PC-9 (cell line): ENCODE measurements around the gene SYCP3. TPM values are rescaled to one million over a fixed set of nuclear protein-coding genes. Genes with fewer than 3 reads are reported as not detected.
"Not testable (repeated sequence)": the region's sequence is repeated elsewhere in the genome, so short reads cannot be mapped to it uniquely, and the experiment has no call there.

Experiments
- BruUV-seq: library from RNA; stranded (reverse); fragments of 400-500 nt; replicated peaks from 2 replicates; lab custom pipeline; 2021; lab: Mats Ljungman, UMichigan
- CTCF ChIA-PET: fragments of 300-600 bp; sonication (Branson Sonifier 250); formaldehyde crosslinking; loops from one replicate; lab custom pipeline; 2022; ENCODE audit warnings: antibody characterized with exemption; lab: Charles Lee
- POLR2A ChIA-PET: fragments of 300-600 bp; sonication (Branson Sonifier 250); formaldehyde crosslinking; loops from one replicate; lab custom pipeline; 2022; ENCODE audit warnings: antibody characterized with exemption; ENCODE audit not compliant: unreplicated experiment; lab: Charles Lee
- DNase-seq, 2 experiments: peaks; one replicate each; pipeline versions ENCODE4 v3.0.0 to v3.0.0-alpha.2; 2015 to 2022; ENCODE audit warnings: mixed read lengths in 1 of 2
- H2AFZ ChIP-seq: fragments of 200-600 bp; sonication (generic); 2 replicates; pipeline ENCODE4 v1.8.1; 2017; ENCODE audit warnings: antibody characterized with exemption
- H3F3A ChIP-seq: fragments of 200-600 bp; sonication (generic); 2 replicates; pipeline ENCODE4 v1.8.1; 2017; ENCODE audit warnings: antibody characterized with exemption, mild to moderate bottlenecking, low read depth; ENCODE audit not compliant: insufficient read depth
- H3K27ac ChIP-seq: fragments of 200-600 bp; sonication (generic); 2 replicates; pipeline ENCODE4 v1.6.1; 2016; ENCODE audit warnings: mixed run types
- H3K27me3 ChIP-seq: fragments of 200-600 bp; sonication (generic); 2 replicates; pipeline ENCODE4 v1.6.1; 2016; ENCODE audit warnings: low read depth, mixed run types; ENCODE audit not compliant: insufficient read depth
- H3K36me3 ChIP-seq: fragments of 200-600 bp; sonication (generic); 2 replicates; pipeline ENCODE4 v1.6.1; 2016; ENCODE audit warnings: low read depth, mixed run types
- H3K4me1 ChIP-seq: fragments of 200-600 bp; sonication (generic); replicated peaks from 2 replicates; pipeline ENCODE4 v1.6.1; 2016; ENCODE audit warnings: mixed run types; ENCODE audit not compliant: insufficient read depth
- H3K4me2 ChIP-seq: fragments of 200-600 bp; sonication (generic); 2 replicates; pipeline ENCODE4 v1.6.1; 2017; ENCODE audit warnings: mixed run types
- H3K4me3 ChIP-seq: fragments of 200-600 bp; sonication (generic); 2 replicates; pipeline ENCODE4 v1.6.1; 2016; ENCODE audit warnings: mixed run types
- H3K79me2 ChIP-seq: fragments of 200-600 bp; sonication (generic); 2 replicates; pipeline ENCODE4 v1.6.1; 2017; ENCODE audit warnings: low read depth, mixed run types
- H3K9me2 ChIP-seq: fragments of 200-600 bp; sonication (generic); 2 replicates; pipeline ENCODE4 v1.8.1; 2017; ENCODE audit warnings: mild to moderate bottlenecking; ENCODE audit not compliant: insufficient read depth
- H3K9me3 ChIP-seq: fragments of 200-600 bp; sonication (generic); 2 replicates; pipeline ENCODE4 v1.8.1; 2016; ENCODE audit warnings: low read depth; ENCODE audit not compliant: insufficient read depth
- H4K20me1 ChIP-seq: fragments of 200-600 bp; sonication (generic); 2 replicates; pipeline ENCODE4 v1.8.1; 2017; ENCODE audit not compliant: insufficient read depth
- EZH2 ChIP-seq: fragments of 200-600 bp; sonication (generic); IDR thresholded peaks from 2 replicates; pipeline ENCODE4 v1.8.0; 2017; ENCODE audit warnings: antibody characterized with exemption, low read depth
- intact Hi-C: fragments of 100-400 bp; cut with micrococcal nuclease; formaldehyde crosslinking; loops from one replicate; pipeline ENCODE4 v1.10.0; 2022; ENCODE audit not compliant: unreplicated experiment
- total RNA-seq: library from RNA; stranded (reverse); gene quantifications from 2 replicates; pipeline ENCODE4 v1.2.3, GENCODE V29; 2021
- TF ChIP-seq, protein P1 (sequence below): fragments of 200-600 bp; sonication (generic); conservative IDR thresholded peaks from 2 replicates; pipeline ENCODE4 v1.6.1; 2017; ENCODE audit warnings: mixed run types, antibody characterized with exemption, mild to moderate bottlenecking, moderate library complexity

The SYCP3 gene
- total RNA-seq, 1 experiment from 2014 or later, result 0.09 TPM

DNA sequence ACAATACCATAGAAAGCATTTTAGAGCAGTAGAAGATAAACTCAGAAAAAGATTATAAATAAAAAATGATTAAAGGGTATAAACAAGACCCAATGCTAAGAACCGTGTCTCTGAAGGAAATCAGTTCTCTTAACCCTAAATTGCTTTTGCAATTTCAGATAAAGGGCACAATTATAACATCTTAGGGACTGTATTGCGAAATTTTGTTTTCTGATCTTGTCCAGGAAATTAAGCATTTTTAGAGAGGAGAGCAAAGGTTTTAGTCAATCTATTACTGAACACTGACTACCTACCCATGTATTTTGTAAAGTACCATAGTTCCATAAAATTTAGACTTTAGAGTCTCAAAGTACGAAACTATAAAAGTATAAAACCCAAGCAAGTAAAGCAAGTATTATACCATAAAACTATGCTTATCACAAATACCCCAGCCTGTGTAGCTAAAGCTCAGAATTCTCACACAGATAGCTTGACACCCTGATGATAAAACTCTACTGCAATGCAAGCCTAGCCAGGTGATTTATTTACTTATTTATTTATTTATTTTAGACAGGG lies 48.6 kb downstream of the SYCP3 start:
- CTCF ChIA-PET, result no interaction called here

DNA sequence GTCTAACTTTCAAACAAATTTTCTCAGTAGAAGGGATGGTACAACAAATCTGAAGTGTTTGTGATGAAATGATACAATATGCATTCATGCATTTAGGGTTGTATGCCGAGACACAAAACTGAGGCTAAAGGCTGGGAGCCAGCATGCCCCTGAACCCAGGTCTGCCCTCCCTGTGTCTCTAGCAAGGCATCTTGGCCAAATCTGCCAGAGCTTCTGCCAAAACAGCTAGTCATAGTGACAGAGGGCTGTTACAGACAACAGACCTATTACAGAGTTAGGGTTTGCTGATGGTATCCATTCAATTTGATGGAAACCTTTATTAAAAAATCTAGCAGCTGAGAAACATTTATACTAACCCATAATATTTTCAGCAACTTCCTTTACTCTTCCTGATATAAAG lies 53.1 kb downstream of the SYCP3 start:
- H3K27me3 ChIP-seq, result no peaks in the 10 kb centered on the region
- BruUV-seq, result no TSS peak
- DNase-seq, result no peak
- CTCF ChIA-PET, result no interaction called here
- H3K4me1 ChIP-seq, result no peaks in the 10 kb centered on the region
- no peak overlapping the region for H2AFZ ChIP-seq
- no peak overlapping the region for H3K4me2 ChIP-seq
- no peaks in the 10 kb centered on the region for H4K20me1 ChIP-seq
- no peaks in the 10 kb centered on the region for H3K79me2 ChIP-seq
- intact Hi-C loops, result no loop called here
- no peak overlapping the region for H3K27ac ChIP-seq
- H3K4me3 ChIP-seq, result no peak overlapping the region
- no peaks in the 10 kb centered on the region for H3K9me2 ChIP-seq
- no peaks in the 10 kb centered on the region for H3K9me3 ChIP-seq
- POLR2A ChIA-PET, result no interaction called here
- TF ChIP-seq EZH2, result no peak
- TF ChIP-seq, protein P1, sequence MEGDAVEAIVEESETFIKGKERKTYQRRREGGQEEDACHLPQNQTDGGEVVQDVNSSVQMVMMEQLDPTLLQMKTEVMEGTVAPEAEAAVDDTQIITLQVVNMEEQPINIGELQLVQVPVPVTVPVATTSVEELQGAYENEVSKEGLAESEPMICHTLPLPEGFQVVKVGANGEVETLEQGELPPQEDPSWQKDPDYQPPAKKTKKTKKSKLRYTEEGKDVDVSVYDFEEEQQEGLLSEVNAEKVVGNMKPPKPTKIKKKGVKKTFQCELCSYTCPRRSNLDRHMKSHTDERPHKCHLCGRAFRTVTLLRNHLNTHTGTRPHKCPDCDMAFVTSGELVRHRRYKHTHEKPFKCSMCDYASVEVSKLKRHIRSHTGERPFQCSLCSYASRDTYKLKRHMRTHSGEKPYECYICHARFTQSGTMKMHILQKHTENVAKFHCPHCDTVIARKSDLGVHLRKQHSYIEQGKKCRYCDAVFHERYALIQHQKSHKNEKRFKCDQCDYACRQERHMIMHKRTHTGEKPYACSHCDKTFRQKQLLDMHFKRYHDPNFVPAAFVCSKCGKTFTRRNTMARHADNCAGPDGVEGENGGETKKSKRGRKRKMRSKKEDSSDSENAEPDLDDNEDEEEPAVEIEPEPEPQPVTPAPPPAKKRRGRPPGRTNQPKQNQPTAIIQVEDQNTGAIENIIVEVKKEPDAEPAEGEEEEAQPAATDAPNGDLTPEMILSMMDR, result no peak
- H3K36me3 ChIP-seq, result no peaks in the 10 kb centered on the region
- H3F3A ChIP-seq, result no peaks in the 10 kb centered on the region

More for the DNA sequence above, 48.6 kb downstream of the SYCP3 start:
- DNase-seq, result no peak
- H3K9me2 ChIP-seq, result no peaks in the 10 kb centered on the region
- H3K4me1 ChIP-seq, result peaks cover 7% of the 10 kb centered on the region
- no peak overlapping the region for H3K27ac ChIP-seq
- no peaks in the 10 kb centered on the region for H3K9me3 ChIP-seq
- BruUV-seq, result no TSS peak
- POLR2A ChIA-PET, result no interaction called here
- intact Hi-C loops, result no loop called here
- H3K4me2 ChIP-seq, result no peak overlapping the region
- H3K4me3 ChIP-seq, result no peak overlapping the region
- H2AFZ ChIP-seq, result no peak overlapping the region
- TF ChIP-seq EZH2, result no peak
- TF ChIP-seq, protein P1, result no peak
- no peaks in the 10 kb centered on the region for H3K79me2 ChIP-seq
- no peaks in the 10 kb centered on the region for H3K27me3 ChIP-seq
- H4K20me1 ChIP-seq, result no peaks in the 10 kb centered on the region
- no peaks in the 10 kb centered on the region for H3F3A ChIP-seq
- no peaks in the 10 kb centered on the region for H3K36me3 ChIP-seq

DNA sequence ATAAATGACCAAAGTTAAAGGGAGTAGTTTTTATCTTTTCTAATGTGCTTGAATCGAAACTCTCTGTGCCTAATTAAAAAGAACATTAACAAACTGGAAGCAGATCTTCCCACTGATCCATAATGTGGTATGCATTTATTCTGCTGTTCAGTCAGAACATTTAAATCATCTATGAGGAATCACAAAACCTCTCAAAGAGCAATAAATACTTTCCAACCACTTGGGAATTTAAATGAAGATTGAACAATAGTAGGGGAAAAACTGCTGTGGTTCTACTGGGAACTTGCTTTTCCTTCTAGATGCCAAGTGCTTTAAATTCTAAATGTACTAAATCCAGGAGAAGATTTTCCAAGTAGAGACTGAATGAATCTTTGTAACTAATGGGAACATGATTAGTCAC lies 54.2 kb downstream of the SYCP3 start:
- no peaks in the 10 kb centered on the region for H3K27me3 ChIP-seq

DNA sequence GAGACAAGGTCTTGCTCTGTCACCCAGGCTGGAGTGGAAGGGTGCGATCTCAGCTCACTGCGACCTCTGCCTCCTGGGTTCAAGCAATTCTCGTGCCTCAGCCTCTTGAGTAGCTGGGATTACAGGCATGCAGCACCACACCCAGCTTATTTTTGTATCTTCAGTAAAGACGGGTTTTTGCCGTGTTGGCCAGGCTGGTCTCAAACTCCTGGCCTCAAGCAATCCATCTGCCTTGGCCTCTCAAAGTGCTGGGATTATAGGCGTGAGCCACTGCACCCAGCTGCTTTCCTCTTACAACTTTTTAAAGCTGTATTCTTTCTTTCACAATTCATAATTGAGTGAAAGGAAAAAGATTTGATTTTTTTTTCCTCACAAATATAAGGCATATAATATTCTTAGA lies 57.6 kb downstream of the SYCP3 start:
- BruUV-seq, H3K9me3 ChIP-seq, H3K9me2 ChIP-seq, H3K27me3 ChIP-seq, H3K79me2 ChIP-seq, H3K27ac ChIP-seq, H3K4me2 ChIP-seq, H2AFZ ChIP-seq, H3K4me1 ChIP-seq, POLR2A ChIA-PET, intact Hi-C loops, DNase-seq, CTCF ChIA-PET, H3K4me3 ChIP-seq, H4K20me1 ChIP-seq, H3K36me3 ChIP-seq, H3F3A ChIP-seq: not testable (repeated sequence)

More for the DNA sequence above, 54.2 kb downstream of the SYCP3 start:
- ChIA-PET CTCF (no interaction called here), POLR2A (no interaction called here)
- Histone ChIP-seq H3K9me2 (no peaks in the 10 kb centered on the region), H3K79me2 (no peaks in the 10 kb centered on the region), H3K36me3 (no peaks in the 10 kb centered on the region), H3K27ac (no peak overlapping the region), H3K4me1 (no peaks in the 10 kb centered on the region), H4K20me1 (no peaks in the 10 kb centered on the region), H3K9me3 (no peaks in the 10 kb centered on the region), H3K4me3 (no peak overlapping the region), H2AFZ (no peak overlapping the region), H3F3A (no peaks in the 10 kb centered on the region), H3K4me2 (no peak overlapping the region)
- TF ChIP-seq, protein P1, result no peak
- TF ChIP-seq EZH2, result no peak
- DNase-seq, result no peak
- no TSS peak for BruUV-seq
- intact Hi-C loops, result no loop called here
